Erythroblast (primary cell): ENCODE measurements around the gene CLSTN2.

Experiments
- GATA1 ChIP-seq: IDR thresholded peaks from 2 replicates; pipeline ENCODE4 v1.6.1; 2011; ENCODE audit warnings: low read depth, mild to moderate bottlenecking, control low read depth, low read length, moderate library complexity
- POLR2A ChIP-seq: IDR thresholded peaks from 2 replicates; pipeline ENCODE4 v1.6.1; 2011; ENCODE audit warnings: mild to moderate bottlenecking, low read length

DNA sequence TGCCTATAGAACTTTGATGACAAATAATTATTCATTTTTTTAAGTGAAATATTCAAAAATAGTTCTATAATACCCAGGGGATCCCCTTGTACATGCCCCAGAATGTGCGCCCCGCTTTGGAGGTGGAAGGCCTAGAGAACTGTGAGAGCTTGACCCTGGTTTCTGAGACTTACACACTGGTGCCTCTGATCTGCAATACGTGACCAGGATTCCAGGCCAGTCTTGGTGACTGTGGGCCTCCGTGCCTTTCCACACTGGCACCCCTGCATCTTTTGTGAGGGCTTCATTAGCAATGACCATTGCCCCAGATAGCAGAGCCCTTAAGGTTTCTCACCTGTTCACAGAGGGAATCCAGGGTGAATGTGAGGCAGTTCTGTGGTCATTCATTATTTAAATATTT, 44.0 kb downstream of the CLSTN2 start:
- TF ChIP-seq POLR2A, result no peak
- no peak for TF ChIP-seq GATA1
